HG02870 (cell line): Measurements from ENCODE around the gene CARD19.
"Not testable (repeated sequence)": the region's sequence is repeated elsewhere in the genome, so short reads cannot be mapped to it uniquely, and the experiment has no call there.

Experiments
- ATAC-seq: cut with Tn5 transposase; IDR thresholded peaks from one replicate; pipeline ENCODE4 v1.9.1; 2021; ENCODE audit warnings: mild to moderate bottlenecking, moderate library complexity; ENCODE audit not compliant: unreplicated experiment

The CARD19 gene

DNA sequence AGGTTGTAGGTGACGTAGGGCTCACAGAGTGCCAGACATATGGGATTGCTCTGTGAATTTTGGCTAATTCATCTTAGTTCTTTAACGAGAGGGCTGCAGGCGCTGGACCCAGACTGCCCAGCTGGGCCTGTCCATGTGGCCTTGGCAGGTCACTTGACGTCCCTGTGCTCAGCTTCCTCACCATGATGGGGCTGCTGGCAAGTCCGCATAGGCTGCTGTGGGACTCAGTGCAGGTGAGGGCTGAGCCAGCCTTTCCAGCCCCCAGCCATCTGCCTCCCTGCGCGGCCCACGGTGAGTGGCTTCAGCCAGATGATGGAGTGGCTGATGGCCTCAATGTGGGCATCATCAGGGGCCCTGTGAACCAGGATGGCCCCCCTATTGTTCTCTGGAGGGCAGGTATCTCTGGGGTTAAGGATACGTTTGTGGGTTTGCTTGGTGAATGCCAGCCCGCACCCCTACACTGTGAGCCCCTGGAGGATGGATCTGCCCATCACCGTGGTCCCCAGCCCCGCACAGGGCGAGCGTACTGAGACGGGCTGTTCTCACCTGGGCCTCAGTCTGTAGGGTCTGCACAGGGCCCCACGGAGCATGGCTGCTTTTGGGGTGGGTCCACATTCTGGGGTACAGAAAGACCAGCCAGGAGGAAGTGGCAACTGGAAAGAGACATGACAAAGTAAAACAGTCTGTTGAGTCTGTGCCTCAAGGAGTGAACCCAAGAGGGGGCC is 3.7 kb downstream of the CARD19 start:
- no peak for ATAC-seq

DNA sequence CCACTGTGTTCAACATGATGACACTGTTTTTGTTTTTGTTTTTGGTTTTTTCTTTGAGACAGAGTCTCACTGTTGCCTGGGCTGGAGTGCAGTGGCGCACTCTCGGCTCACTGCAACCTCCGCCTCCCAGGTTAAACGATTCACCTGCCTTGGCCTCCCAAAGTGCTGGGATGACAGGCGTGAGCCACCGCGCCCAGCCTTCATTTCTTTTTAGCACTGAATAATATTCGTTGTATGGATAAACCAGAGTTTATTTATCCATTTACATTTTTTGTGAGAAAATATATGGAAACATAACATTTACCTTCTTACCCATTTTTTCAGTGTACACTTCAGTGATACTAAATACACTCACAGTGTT is 4.2 kb downstream of the CARD19 start:
- ATAC-seq = no peak

DNA sequence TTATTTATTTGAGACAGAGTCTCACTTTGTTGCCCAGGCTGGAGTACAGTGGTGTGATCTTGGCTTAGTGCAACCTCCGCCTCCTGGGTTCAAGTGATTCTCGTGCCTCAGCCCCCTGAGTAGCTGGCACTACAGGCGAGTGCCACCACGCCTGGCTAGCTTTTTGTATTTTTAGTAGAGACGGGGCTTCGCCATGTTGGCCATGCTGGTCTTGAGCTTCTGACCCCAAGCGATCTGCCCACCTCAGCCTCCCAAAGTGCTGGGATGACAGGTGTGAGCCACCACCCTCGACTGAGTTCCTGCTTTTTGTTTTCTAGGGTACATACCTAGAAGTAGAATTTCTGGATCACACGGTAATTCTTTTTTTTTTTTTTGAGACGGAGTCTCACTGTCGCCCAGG is 5.1 kb downstream of the CARD19 start:
- ATAC-seq = not testable (repeated sequence)

DNA sequence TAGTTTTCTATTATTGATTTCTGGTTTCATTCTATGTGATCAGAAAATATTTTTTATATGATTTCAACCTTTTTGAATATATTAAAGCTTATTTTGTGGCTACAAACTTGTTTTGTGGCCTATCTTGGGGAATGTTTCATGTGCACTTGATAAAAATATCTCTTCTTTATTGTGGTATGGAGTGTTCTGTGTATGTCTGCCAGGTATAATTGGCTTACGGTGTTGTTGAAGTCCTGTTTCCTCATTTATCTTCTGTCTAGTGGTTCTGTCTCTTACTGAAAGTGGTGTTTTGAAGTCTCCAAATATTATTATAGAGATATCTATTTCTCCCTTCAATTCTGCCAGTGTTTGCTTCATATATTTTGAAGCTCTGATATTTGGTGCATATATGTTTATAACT is 9.6 kb downstream of the CARD19 start:
- no peak for ATAC-seq

DNA sequence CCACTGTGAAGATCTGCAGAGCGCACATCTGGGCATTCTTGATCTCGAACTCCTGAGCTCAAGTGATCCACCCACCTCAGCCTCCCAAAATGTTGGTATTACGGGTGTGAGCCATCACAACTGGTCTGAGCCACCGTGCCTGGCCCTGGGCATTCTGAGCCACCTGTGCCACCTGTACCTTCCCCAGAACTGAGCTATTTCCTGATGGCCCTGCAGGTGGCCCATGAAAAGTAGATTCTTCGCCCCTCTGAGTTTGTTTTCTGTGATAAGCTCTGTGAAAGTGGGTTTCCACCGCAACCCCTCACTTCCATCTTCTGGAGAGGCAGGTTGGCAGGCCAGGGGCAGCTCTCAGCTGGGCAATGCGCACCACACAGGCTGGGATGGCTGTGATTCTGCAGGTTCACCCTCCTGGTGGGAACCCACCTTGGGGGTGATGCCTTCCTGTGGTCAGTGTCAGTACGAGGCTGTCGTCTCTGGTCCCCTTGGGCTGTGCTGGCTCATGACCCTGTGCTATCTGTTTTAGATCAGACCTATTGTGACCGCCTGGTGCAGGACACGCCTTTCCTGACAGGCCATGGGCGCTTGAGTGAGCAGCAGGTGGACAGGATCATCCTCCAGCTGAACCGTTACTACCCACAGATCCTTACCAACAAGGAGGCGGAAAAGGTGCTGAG is 11.3 kb downstream of the CARD19 start:
- ATAC-seq = no peak

DNA sequence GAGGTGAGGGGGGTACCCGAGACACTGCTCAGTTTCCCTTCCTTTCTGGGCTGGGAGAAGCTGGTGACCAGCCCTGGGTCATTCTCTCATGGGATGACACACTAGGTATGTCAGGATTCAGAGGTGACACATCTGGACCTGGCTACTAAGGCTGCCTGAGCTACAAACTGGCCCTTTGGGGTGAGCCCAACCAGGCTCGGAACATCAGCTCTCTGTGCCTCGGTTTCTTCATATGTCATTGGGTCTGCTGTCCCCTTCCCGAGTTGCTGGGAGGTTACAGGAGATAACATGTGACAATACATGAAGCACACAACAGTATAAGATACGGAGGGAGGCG is 11.8 kb downstream of the CARD19 start:
- ATAC-seq = no peak

DNA sequence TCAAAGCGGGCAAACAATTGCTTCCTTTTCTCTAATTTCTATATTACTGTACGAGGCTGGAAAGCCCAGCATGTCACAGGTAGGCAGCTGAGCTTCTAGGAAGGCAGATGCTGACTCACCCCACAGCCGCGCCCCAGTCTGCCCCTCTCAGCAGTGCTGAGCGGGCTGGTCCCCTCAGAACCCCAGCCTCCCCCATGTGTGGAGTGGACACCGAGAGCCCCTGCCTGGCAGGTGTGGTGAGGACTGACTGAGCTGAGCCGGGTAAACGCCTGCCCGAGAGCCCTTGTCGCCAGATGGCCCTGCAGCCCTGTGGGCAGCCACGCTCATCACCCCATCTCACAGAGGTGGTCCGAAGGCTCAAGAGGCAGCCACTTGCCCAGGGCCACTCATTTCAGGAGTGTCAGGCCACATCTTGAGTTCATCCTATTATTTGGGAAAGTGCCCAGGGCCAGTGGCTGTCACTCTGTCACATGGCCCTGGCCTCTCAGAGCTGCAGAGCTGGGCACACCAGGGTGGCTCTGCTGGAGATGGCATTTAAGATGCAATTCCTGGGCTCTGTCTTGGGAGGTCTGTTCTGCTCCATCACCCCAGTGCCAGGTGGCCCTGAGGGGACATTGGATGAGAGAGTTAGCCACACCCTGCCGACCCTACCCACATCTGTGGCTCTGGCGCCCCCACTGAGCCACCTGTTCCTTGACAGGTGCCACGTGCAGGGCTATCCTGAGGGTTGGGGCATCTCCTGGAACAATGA is 12.4 kb downstream of the CARD19 start:
- ATAC-seq = no peak

DNA sequence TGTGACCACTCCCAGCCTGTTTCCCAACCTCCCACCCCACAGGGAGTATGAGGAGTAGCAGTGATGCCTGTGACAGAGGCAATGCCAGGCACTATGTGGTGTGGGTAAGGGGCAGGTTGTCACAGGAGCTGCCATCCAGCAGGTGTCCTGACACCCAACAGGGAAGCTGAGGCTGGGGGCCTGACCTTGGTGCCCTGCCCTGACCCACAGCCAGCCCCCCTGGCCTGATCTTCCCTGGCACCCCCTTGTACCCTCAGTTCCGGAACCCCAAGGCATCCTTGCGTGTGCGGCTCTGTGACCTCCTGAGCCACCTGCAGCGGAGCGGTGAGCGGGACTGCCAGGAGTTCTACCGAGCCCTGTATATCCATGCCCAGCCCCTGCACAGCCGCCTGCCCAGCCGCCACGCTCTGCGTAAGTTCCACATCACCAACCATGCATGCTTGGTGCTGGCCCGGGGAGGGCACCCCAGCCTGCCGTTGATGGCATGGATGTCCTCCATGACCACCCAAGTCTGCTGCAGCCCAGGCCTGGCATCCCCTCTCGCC is 14.4 kb downstream of the CARD19 start:
- no peak for ATAC-seq

DNA sequence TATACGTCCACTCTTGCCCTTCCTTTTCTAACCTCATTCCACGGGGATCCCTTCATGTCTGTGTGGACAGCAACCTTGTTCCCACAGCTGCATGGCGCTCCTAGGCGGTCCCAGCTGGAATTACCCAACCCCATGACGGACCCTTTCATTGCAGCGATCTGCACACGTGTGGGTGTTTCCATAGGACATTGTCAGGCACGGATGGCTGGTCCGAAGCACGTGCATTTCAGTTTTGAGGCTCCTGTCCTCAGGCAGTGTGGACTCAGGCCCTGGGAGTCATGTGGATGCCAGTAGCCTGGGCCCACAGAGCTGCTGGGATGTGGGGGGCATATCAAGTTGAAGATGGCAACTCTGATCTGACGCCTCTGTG is 15.0 kb downstream of the CARD19 start:
- ATAC-seq = no peak

DNA sequence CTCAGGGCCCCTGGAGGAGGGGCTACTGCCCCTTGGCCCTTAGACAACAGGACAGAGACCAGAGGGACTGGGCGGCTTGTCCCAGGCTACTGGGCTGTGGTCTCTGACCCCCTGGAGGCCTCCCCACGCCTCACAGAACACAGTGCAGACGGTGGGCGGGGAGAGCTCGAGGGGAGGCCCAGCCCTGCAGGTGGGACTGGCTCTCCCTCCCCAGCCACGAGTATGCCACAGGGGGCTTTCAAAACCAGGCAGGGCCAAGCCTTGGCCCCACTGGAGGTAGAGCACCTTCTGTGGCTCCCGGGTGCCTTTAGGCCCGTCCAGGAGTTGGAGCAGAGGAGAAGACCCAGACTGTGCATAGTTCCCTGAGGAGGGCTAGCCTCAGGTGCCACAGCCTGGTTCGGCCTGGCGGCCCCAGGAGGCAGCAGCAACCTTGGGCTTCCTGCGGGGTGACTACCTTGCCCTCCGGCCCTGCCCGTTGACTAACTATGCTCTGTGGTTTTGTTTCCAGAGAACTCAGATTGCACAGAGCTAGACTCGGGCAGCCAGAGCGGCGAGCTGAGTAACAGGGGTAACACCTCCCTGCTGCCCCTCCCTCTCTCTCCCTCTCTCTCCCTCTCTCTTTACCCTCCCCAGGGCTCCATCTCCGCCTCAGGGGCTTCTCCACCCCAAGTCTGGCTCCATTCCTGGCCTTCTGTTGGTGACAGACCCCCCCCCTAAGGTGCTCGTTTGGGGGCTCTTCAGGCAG is 15.5 kb downstream of the CARD19 start:
- no peak for ATAC-seq

DNA sequence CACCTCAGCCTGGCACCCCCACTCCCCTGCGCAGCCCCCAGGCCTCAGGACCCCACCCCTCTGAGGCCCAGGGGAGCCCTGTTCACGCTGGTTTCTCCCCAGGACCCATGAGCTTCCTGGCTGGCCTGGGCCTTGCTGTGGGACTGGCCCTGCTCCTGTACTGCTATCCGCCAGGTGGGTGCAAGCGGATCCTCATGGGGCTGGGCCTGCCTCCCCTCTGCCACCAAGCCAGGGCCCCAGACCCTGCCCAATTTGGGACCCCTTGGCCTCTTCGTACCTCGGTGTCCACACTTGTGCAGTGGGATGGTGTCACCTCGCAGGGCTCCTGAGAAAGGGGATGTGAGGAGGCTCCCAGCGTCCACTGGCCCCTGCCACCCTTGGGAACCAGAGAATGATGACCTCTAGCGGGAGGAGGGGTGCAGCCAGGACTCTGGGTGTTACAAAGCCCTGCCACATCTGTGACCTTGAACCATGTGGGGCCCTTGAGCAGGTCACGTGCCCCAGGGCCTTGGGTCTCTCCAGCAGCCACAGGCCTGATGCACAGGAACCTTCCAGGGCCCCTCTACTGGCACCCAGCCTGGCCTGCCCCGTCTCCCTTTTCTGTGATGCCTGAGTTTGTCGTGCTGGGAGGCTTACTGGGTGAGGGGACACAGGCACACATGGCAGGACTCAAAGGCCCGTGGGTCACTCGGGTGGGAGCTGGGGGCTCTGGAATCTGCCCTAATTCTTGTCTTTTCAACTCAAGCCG is 16.3 kb downstream of the CARD19 start:
- ATAC-seq = no peak

DNA sequence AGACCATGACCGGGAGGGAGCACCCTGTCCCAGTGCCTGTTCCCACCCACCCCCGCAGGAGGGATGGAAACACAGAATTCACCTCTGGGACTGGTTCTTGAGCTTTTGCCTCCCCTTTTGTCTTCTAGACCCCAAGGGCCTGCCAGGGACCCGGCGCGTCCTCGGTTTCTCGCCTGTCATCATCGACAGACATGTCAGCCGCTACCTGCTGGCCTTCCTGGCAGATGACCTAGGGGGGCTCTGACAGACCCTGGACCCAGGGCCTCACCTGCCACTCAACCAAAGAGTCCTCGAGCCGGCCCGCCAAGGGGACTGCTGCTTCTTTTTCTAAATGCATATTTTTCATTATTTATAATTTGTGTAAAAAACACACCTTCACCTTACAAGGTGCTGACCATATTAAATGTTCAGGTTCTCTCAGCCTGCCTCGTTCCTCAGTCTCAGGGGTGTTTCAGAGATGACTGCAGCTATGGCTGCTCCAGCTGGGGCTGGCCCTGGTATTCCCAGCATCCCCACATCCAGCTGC is 16.9 kb downstream of the CARD19 start:
- ATAC-seq = no peak

DNA sequence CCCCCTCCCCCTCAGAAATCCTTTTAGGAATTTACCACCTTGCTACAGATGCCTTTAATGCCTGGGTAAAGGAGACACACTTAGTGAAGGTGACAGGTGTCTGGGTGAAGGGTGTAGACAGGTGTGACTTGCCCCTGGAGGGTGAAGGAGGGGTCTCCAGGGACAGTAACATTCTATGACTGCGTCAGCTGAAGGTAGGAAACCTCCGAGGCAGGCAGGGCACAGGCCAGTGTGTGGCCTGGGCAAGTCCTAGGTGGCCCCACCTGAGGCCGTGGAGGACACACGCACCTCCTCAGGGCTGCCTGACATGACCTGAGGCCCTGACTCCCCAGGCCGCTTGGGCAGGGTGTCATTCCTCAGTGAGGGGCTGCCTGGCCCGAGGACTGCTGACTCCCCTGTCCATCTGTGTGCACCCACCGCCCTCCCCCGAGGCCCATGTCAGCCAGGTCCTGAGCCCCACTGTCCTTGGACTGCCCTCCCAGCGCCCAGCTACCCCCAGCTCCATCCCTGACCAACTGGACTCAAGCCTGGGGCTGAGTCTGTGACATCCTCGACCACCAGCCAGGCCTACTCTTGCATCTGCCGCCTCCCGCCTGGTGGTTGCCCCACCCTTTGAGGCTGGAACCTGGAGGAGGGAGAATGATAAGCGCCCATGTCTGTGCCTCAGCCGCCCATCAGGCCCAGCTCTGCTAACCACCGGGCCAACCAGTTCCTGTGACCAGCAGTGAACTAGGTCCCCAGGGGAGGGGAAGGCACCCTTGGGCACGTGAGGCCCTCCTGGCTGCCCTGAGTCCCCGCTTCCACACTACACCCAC is 18.4 kb downstream of the CARD19 start:
- ATAC-seq = no peak

DNA sequence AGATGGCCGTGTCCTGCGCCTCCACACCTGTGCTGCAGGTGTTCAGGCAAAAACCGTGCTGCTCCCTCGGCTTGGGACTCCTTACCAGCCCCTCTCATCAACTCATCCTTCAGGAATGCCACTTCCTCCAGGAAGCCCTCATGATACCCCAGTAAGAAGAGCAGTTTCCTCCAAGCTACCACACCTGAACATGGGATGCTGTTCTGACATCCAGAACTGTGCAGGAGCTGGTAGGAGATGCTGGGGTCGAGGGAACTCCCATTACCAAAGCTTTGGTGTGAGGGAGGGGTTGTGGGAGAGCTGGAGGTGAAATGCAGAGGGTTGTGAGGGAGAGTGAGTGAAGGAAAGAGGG is 18.9 kb downstream of the CARD19 start:
- no peak for ATAC-seq

DNA sequence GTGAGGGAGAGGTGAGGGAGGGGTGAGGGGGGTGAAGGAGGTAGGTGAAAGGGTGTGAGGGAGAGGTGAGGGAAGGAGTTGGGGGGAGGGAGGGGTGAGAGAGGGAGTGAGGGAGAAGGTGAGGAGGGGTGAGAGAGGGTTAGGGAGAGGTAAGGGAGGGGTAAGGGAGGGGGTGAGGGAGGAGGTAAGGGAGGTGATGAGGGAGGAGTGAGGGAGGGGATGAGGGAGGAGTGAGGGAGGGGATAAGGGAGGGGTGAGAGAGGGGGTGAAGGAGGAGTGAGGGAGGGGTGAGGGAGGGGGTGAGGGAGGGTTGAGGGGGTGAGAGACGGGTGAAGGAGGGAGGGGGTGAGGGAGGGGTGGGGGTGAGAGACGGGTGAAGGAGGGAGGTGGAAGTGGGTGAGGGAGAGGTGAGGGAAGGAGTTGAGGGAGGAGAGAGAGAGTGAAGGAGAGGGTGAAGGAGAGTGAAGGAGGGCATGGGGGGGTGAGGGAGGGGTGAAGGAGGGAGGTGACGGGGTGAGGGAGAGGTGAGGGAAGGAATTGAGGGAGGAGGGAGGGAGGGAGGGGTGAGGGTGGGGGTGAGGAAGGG is 19.6 kb downstream of the CARD19 start:
- ATAC-seq = no peak

DNA sequence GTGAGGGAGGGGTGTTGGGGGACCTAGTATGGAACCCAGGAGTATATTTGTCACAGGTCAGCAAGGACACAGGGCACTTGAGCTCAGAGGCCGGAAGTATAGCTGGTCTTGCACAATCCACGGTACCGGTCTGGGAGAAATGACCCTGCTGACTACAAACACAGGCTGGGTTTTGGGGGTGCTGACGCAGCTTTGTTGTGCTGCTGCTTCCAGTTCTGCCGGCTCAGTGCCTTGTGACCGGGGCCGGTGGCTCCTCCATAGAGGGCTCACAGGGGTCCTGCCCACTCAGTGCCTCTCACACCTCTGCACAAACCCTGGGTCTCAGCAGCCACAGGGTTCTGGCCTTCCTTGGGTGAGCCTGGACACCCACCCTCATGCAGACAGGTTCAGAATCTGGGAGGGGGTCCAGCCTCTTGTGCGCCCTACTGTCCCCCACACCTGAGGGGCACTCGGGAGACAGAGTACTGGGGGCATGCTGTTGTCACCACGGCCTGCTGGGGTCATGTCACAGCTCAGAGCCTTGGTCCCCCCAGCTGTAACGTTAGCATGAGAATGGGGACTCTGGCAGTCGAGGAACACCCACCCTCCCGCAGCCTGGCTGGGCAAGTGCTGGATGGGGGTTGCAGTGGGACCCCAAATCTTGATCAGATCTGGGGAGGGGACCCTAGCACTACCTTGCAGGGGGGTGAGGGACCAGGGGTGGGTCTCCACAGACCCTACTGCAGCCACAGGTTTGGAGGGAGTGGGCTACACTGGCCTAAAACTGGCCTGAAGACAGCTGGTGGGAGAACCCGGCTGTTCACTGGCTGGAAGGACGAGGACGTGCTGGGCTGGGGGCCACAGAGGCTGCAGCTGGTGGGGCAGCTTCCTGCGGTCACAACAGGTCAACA is 20.3 kb downstream of the CARD19 start:
- no peak for ATAC-seq

DNA sequence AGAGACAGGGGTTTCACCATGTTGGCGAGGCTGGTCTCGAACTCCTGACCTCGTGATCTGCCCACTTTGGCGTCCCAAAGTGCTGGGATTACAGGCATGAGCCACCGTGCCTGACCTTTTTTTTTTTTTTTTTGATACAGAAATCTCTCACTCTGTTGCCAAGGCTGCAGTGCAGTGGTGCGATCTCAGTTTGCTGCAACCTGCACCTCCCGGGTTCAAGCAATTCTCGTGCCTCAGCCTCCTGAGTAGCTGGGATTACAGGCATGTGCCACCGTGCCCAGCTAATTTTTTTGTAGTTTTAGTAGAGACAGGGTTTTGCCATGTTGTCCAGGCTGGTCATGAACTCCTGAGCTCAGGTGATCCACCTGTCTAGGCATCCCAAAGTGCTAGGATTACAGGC is 21.5 kb downstream of the CARD19 start:
- not testable (repeated sequence) for ATAC-seq
